AG04450 (cell line): Measurements from ENCODE around the gene ABHD12. TPM values are rescaled to one million over a fixed set of nuclear protein-coding genes. Genes with fewer than 3 reads are reported as not detected.

ENCODE experiments used
- CTCF ChIA-PET: fragments of 300-600, 350-600 bp; formaldehyde crosslinking; extraction: SDS; loops from one replicate; lab custom pipeline; 2022; ENCODE audit warnings: antibody characterized with exemption, inconsistent platforms; lab: Charles Lee
- POLR2A ChIA-PET: fragments of 350-600 bp; formaldehyde crosslinking; extraction: SDS; loops from one replicate; lab custom pipeline; 2021; ENCODE audit warnings: antibody characterized with exemption, inconsistent platforms; lab: Yijun Ruan, JAX
- DNase-seq: peaks from one replicate; pipeline ENCODE4 v3.0.0-alpha.2; 2011; ENCODE audit warnings: low read depth, low spot score
- H3K27ac ChIP-seq: one replicate; pipeline ENCODE4 v1.5.1; 2012; ENCODE audit warnings: low read depth, low read length, control low read depth
- H3K27me3 ChIP-seq: one replicate; pipeline ENCODE4 v1.6.0; 2012; ENCODE audit warnings: low read length; ENCODE audit not compliant: control insufficient read depth, insufficient read depth
- H3K4me3 ChIP-seq: 2 replicates; pipeline ENCODE4 v1.5.1; 2011; ENCODE audit warnings: mild to moderate bottlenecking, low read depth, low read length, control low read depth
- H3K9me3 ChIP-seq: 2 replicates; pipeline ENCODE4 v1.5.1; 2012; ENCODE audit warnings: low read length; ENCODE audit not compliant: control insufficient read depth, insufficient read depth
- polyA plus RNA-seq: library from polyadenylated mRNA; depleted of rRNA; stranded (reverse); fragments of >200 nt; gene quantifications from 2 replicates; pipeline ENCODE4 v1.2.3, GENCODE V29; 2011
- TF ChIP-seq, protein P1 (sequence below): IDR thresholded peaks from 2 replicates; pipeline ENCODE4 v1.5.1; 2011; ENCODE audit warnings: low read depth, low read length, control low read depth, inconsistent platforms

ABHD12 gene
- polyA plus RNA-seq, 1 experiment, result 33.6 TPM

DNA sequence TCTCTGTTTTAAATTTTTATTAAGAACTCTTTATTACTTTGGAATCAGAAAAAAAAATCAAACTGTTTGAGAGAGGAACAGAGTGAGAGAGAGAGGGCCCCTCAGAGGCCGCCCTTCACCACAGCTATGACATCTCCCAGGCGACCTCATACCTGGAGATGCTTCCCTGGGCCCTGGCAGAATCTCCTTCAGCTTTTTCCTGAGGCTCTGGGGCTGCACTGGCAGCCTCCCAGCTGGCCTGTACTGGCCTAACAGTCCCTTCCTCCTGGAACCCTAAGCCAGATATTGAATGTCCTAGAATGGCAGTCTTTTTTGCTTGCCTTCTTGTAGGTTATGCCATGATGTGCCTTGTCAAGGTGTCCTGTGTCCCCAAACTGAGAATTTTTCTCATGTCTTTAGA is 13.7 kb downstream of the ABHD12 start:
- ChIA-PET CTCF (no interaction called here), POLR2A (no interaction called here)
- H3K27ac ChIP-seq, result peak overlapping the region; percentile 39

GRCh38 chr20:25376236-25376635 is 14.4 kb downstream of the ABHD12 start:
- ChIA-PET POLR2A (no interaction called here), CTCF (no interaction called here)
- TF ChIP-seq, protein P1, sequence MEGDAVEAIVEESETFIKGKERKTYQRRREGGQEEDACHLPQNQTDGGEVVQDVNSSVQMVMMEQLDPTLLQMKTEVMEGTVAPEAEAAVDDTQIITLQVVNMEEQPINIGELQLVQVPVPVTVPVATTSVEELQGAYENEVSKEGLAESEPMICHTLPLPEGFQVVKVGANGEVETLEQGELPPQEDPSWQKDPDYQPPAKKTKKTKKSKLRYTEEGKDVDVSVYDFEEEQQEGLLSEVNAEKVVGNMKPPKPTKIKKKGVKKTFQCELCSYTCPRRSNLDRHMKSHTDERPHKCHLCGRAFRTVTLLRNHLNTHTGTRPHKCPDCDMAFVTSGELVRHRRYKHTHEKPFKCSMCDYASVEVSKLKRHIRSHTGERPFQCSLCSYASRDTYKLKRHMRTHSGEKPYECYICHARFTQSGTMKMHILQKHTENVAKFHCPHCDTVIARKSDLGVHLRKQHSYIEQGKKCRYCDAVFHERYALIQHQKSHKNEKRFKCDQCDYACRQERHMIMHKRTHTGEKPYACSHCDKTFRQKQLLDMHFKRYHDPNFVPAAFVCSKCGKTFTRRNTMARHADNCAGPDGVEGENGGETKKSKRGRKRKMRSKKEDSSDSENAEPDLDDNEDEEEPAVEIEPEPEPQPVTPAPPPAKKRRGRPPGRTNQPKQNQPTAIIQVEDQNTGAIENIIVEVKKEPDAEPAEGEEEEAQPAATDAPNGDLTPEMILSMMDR, result no peak
- peaks cover 17% of the 10 kb centered on the region for H3K9me3 ChIP-seq
- no peak overlapping the region for H3K4me3 ChIP-seq
- no peak overlapping the region for H3K27ac ChIP-seq
- H3K27me3 ChIP-seq, result no peaks in the 10 kb centered on the region
- no peak for DNase-seq

More for the DNA sequence above, 13.7 kb downstream of the ABHD12 start:
- TF ChIP-seq, protein P1, result no peak
- H3K27me3 ChIP-seq, result no peaks in the 10 kb centered on the region
- DNase-seq, result no peak
- H3K9me3 ChIP-seq, result peaks cover 11% of the 10 kb centered on the region
- no peak overlapping the region for H3K4me3 ChIP-seq

GRCh38 chr20:25374842-25375241 is 15.8 kb downstream of the ABHD12 start:
- ChIA-PET CTCF (no interaction called here), POLR2A (no interaction called here)
- Histone ChIP-seq H3K27me3 (no peaks in the 10 kb centered on the region), H3K9me3 (peaks cover 30% of the 10 kb centered on the region), H3K27ac (no peak overlapping the region), H3K4me3 (no peak overlapping the region)
- no peak for DNase-seq
- TF ChIP-seq, protein P1, result no peak

GRCh38 chr20:25372584-25373336 is 17.9 kb downstream of the ABHD12 start:
- TF ChIP-seq, protein P1, result no peak
- ChIA-PET CTCF (interaction anchor here (0.8 kb wide), 1 partner anchor 63 kb away, joined by 3 read pairs; no protein-coding TSS in a partner anchor), POLR2A (interaction anchor here (0.6 to 1.1 kb wide), 4 partner anchors 12 to 64 kb away, joined by 3 to 5 read pairs (median 3); no protein-coding TSS in a partner anchor)
- H3K27ac ChIP-seq, result peak overlapping the region; percentile 78
- peaks cover 42% of the 10 kb centered on the region for H3K9me3 ChIP-seq
- DNase-seq, result peak; percentile 89
- no peaks in the 10 kb centered on the region for H3K27me3 ChIP-seq
- H3K4me3 ChIP-seq, result no peak overlapping the region

DNA sequence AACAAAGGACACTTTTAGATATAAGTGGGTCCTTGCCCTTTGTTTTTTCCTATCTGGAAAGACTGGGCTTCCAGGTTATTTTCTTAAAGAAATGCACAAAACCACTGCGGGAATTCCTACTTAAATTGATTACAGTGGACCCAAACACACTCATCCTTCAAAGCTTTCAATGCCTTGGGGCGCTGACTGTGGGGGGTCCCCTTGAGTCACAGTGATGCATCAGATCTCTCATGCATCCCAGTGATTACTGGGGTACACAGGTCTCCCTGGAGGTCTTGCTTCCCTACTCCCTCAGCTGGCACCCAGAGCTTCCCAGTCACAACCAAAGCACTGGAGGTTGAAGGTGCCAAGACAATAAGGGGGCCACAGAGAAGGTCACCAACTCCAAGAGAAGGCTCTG is 20.7 kb downstream of the ABHD12 start:
- POLR2A ChIA-PET, result no interaction called here

More for the DNA sequence above, 20.7 kb downstream of the ABHD12 start:
- CTCF ChIA-PET, result interaction anchor here (0.5 kb wide), 1 partner anchor 16 kb away, joined by 3 read pairs; no protein-coding TSS in a partner anchor
- Histone ChIP-seq H3K9me3 (peaks cover 42% of the 10 kb centered on the region), H3K4me3 (no peak overlapping the region), H3K27ac (no peak overlapping the region), H3K27me3 (no peaks in the 10 kb centered on the region)
- no peak for DNase-seq
- TF ChIP-seq, protein P1, result no peak
